Endothelial cell of umbilical vein (primary cell): ENCODE data around the gene SUSD5. TPM values are rescaled to one million over a fixed set of nuclear protein-coding genes. Genes with fewer than 3 reads are reported as not detected.

Experiments used
- BruUV-seq: library from RNA; stranded (reverse); fragments of 400-500 nt; replicated peaks from 2 replicates; lab custom pipeline; 2021; lab: Mats Ljungman, UMichigan
- CTCF ChIA-PET: fragments of 300-600, 350-600 bp; sonication (Branson Sonifier 250); formaldehyde crosslinking; loops from one replicate; lab custom pipeline; 2021; ENCODE audit warnings: antibody characterized with exemption, inconsistent platforms; lab: Charles Lee
- POLR2A ChIA-PET: fragments of 300-600, 350-600 bp; sonication (Branson Sonifier 250); formaldehyde crosslinking; loops from one replicate; lab custom pipeline; 2021; ENCODE audit warnings: antibody characterized with exemption, inconsistent platforms; lab: Charles Lee
- DNase-seq: peaks from one replicate; pipeline ENCODE4 v3.0.0-alpha.2; 2011; ENCODE audit warnings: low read depth, low spot score
- FAIRE-seq: peaks from 2 replicates; lab custom pipeline; 2011; peaks lifted over from hg19 to GRCh38; lab: Jason Lieb, UNC
- H2AFZ ChIP-seq: 2 replicates; pipeline ENCODE4 v1.6.0; 2012; ENCODE audit warnings: low read depth, low read length, control low read depth, inconsistent platforms
- H3K27ac ChIP-seq: 2 replicates; pipeline ENCODE4 v1.5.1; 2011; ENCODE audit warnings: low read depth, mild to moderate bottlenecking, control low read depth, low read length, moderate library complexity; ENCODE audit not compliant: insufficient read depth
- H3K27me3 ChIP-seq, 2 experiments: 2 replicates each; pipeline versions ENCODE4 v1.6.0 to v1.6.1; 2011; ENCODE audit warnings: low read length in 2 of 2, mixed read lengths in 1 of 2; ENCODE audit not compliant: control insufficient read depth in 2 of 2, insufficient read depth in 2 of 2
- H3K36me3 ChIP-seq, 2 experiments: 2 replicates in 1 of 2; 3 replicates in 1 of 2; pipeline ENCODE4 v1.5.1; 2011; ENCODE audit warnings: low read length in 2 of 2, mild to moderate bottlenecking in 1 of 2, moderate library complexity in 1 of 2; ENCODE audit not compliant: control insufficient read depth in 2 of 2, insufficient read depth in 2 of 2; ENCODE audit errors: extremely low read depth in 1 of 2
- H3K4me1 ChIP-seq: 3 replicates; pipeline ENCODE4 v1.5.1; 2011; ENCODE audit warnings: mild to moderate bottlenecking, low read length; ENCODE audit not compliant: control insufficient read depth, insufficient read depth; ENCODE audit errors: extremely low read depth
- H3K4me2 ChIP-seq: 2 replicates; pipeline ENCODE4 v1.6.1; 2011; ENCODE audit warnings: low read length, control low read depth, mixed read lengths; ENCODE audit not compliant: insufficient read depth
- H3K4me3 ChIP-seq, 3 experiments: fragments of 200-600 bp in 1 of 3; sonication (generic), shearing (Covaris generic) in 1 of 3; replicated peaks in 1 of 3; 2 replicates each; pipeline ENCODE4 v1.5.1; 2011 to 2016; ENCODE audit warnings: control low read depth in 3 of 3, low read length in 3 of 3, mild to moderate bottlenecking in 2 of 3, inconsistent platforms in 1 of 3, low read depth in 1 of 3, moderate library complexity in 1 of 3; ENCODE audit not compliant: insufficient read depth in 1 of 3
- H3K79me2 ChIP-seq: 2 replicates; pipeline ENCODE4 v1.6.0; 2012; ENCODE audit warnings: low read length, inconsistent platforms; ENCODE audit not compliant: control insufficient read depth, insufficient read depth
- H3K9ac ChIP-seq: replicated peaks from 2 replicates; pipeline ENCODE3; 2011; ENCODE audit warnings: low read length, control low read depth; ENCODE audit not compliant: insufficient read depth; ENCODE audit errors: extremely low read depth
- H3K9me1 ChIP-seq: replicated peaks from 3 replicates; pipeline ENCODE4 v1.6.0; 2011; ENCODE audit warnings: mild to moderate bottlenecking, low read length; ENCODE audit not compliant: control insufficient read depth, insufficient read depth; ENCODE audit errors: extremely low read depth
- H3K9me3 ChIP-seq: replicated peaks from 2 replicates; pipeline ENCODE4 v1.5.1; 2012; ENCODE audit warnings: low read length, inconsistent platforms; ENCODE audit not compliant: control insufficient read depth, insufficient read depth
- H4K20me1 ChIP-seq: replicated peaks from 2 replicates; pipeline ENCODE3; 2011; ENCODE audit warnings: mild to moderate bottlenecking, low read length; ENCODE audit not compliant: control insufficient read depth, insufficient read depth; ENCODE audit errors: extremely low read depth
- EZH2 ChIP-seq: IDR thresholded peaks from 2 replicates; pipeline ENCODE4 v1.6.1; 2012; ENCODE audit warnings: borderline replicate concordance, low read depth, mild to moderate bottlenecking, moderate library complexity, low read length, inconsistent platforms; ENCODE audit not compliant: severe bottlenecking
- FOS ChIP-seq: IDR thresholded peaks from 2 replicates; pipeline ENCODE4 v1.6.1; 2011; ENCODE audit warnings: mild to moderate bottlenecking, low read length, moderate library complexity, borderline replicate concordance; ENCODE audit not compliant: insufficient read depth
- GATA2 ChIP-seq: IDR thresholded peaks from 2 replicates; pipeline ENCODE4 v1.7.0; 2011; ENCODE audit warnings: low read depth, mild to moderate bottlenecking, moderate library complexity, mixed read lengths, low read length; ENCODE audit not compliant: insufficient read length, insufficient read depth
- JUN ChIP-seq: IDR thresholded peaks from 2 replicates; pipeline ENCODE4 v1.6.1; 2011; ENCODE audit warnings: borderline replicate concordance, low read depth; ENCODE audit not compliant: insufficient read length, insufficient read depth
- MYC ChIP-seq: IDR thresholded peaks from one replicate; pipeline ENCODE4 v1.6.1; 2011; ENCODE audit warnings: mild to moderate bottlenecking, low read depth, low read length
- POLR2A ChIP-seq: IDR thresholded peaks from 2 replicates; pipeline ENCODE4 v1.6.1; 2012; ENCODE audit warnings: low read depth, mild to moderate bottlenecking, control low read depth, low read length
- POLR2AphosphoS5 ChIP-seq: IDR thresholded peaks from 2 replicates; pipeline ENCODE4 v1.6.1; 2012; ENCODE audit warnings: low read depth, mild to moderate bottlenecking, control low read depth, low read length, moderate library complexity; ENCODE audit not compliant: insufficient read depth
- dilution Hi-C: fragments of 300-500 bp; cut with MboI; formaldehyde crosslinking; loops from one replicate; pipeline ENCODE4 v1.15.0; 2019; ENCODE audit warnings: low sequenced_read_pairs; ENCODE audit not compliant: extremely low pct_ligation_motif_present
- intact Hi-C: fragments of 100-400 bp; cut with micrococcal nuclease; formaldehyde crosslinking; loops from one replicate; pipeline ENCODE4 v1.10.0; 2022
- polyA plus RNA-seq, 4 experiments: library from polyadenylated mRNA; depleted of rRNA in 3 of 4; stranded (reverse) in 3 of 4; unstranded in 1 of 4; fragments of >200 nt; gene quantifications; 2 replicates each; pipeline versions ENCODE4 v1.2.1 to v1.2.3, GENCODE V29; 2011 to 2012; ENCODE audit warnings: missing spikeins in 1 of 4
- total RNA-seq: library from RNA; stranded (reverse); gene quantifications from 2 replicates; pipeline ENCODE4 v1.2.3, GENCODE V29; 2021
- TF ChIP-seq, protein P1 (sequence below): IDR thresholded peaks from 2 replicates; pipeline ENCODE4 v1.6.1; 2011; ENCODE audit not compliant: insufficient read depth, insufficient read length
- TF ChIP-seq, protein P2 (sequence below), 2 donors: IDR thresholded peaks; 1 replicate in 1 of 2; 2 replicates in 1 of 2; pipeline ENCODE4 v1.5.1; 2011; ENCODE audit warnings: low read length in 2 of 2, mild to moderate bottlenecking in 2 of 2, moderate library complexity in 2 of 2, control low read depth in 1 of 2, inconsistent platforms in 1 of 2, low read depth in 1 of 2; ENCODE audit not compliant: insufficient read depth in 1 of 2; ENCODE audit errors: extremely low read depth in 1 of 2

Gene SUSD5
- total and polyA plus RNA-seq, 2 donors (not counting 3 experiments of a cell fraction or from before 2014, with no cell fraction given), result 7.7 to 18.8 TPM

DNA sequence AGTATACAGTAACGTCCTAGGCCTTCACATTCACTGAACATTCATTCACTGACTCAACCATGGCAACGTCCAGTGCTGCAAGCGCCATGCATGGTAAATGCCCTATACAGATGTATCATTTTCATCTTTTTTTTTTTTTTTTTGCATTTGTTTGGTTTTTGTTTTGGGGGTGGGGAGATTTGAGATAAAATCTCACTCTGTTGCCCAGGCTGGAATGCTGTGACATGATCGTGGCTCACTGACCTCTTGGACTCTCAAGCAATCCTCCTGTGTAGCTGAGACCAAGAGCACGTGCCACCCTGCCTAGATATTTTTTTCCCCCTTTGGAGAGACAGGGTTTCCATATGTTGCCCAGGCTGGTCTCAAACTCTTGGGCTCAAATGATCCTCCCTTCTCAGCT lies 37.4 kb downstream of the SUSD5 start:
- Histone ChIP-seq H2AFZ (no peak overlapping the region), H4K20me1 (no peaks in the 10 kb centered on the region), H3K4me3 (no peak overlapping the region), H3K4me1 (no peaks in the 10 kb centered on the region), H3K27me3 (no peaks in the 10 kb centered on the region), H3K9me1 (no peaks in the 10 kb centered on the region), H3K27ac (no peak overlapping the region), H3K79me2 (no peaks in the 10 kb centered on the region), H3K36me3 (no peaks in the 10 kb centered on the region), H3K9ac (no peak overlapping the region), H3K4me2 (no peak overlapping the region), H3K9me3 (no peaks in the 10 kb centered on the region)
- intact Hi-C loops (no loop called here), dilution Hi-C loops (no loop called here)
- ChIA-PET POLR2A (no interaction called here), CTCF (interaction anchor here (0.9 kb wide), 1 partner anchor 192 kb away, joined by 3 read pairs; no protein-coding TSS in a partner anchor)
- DNase-seq, result no peak
- FAIRE-seq, result no peak
- TF ChIP-seq POLR2AphosphoS5 (no peak), GATA2 (no peak), JUN (no peak), EZH2 (no peak), POLR2A (no peak), FOS (no peak), MYC (no peak)
- TF ChIP-seq, protein P1, sequence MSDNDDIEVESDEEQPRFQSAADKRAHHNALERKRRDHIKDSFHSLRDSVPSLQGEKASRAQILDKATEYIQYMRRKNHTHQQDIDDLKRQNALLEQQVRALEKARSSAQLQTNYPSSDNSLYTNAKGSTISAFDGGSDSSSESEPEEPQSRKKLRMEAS, result no peak
- TF ChIP-seq, protein P2, sequence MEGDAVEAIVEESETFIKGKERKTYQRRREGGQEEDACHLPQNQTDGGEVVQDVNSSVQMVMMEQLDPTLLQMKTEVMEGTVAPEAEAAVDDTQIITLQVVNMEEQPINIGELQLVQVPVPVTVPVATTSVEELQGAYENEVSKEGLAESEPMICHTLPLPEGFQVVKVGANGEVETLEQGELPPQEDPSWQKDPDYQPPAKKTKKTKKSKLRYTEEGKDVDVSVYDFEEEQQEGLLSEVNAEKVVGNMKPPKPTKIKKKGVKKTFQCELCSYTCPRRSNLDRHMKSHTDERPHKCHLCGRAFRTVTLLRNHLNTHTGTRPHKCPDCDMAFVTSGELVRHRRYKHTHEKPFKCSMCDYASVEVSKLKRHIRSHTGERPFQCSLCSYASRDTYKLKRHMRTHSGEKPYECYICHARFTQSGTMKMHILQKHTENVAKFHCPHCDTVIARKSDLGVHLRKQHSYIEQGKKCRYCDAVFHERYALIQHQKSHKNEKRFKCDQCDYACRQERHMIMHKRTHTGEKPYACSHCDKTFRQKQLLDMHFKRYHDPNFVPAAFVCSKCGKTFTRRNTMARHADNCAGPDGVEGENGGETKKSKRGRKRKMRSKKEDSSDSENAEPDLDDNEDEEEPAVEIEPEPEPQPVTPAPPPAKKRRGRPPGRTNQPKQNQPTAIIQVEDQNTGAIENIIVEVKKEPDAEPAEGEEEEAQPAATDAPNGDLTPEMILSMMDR (IDR thresholded peaks at IDR 0.05; ENCODE audit: extremely low read depth in 1 of 2, insufficient read depth in 1 of 2, low read depth in 1 of 2, low read length in 2 of 2), result no peak
- no TSS peak for BruUV-seq
